Embryonic facial prominence (tissue), 1 donor: ENCODE results near the gene HNRNPR.
A peak's percentile ranks its signal among the peaks of the same experiment; 100 is the strongest.
"Not testable (repeated sequence)": the region's sequence is repeated elsewhere in the genome, so short reads cannot be mapped to it uniquely, and the experiment has no call there.

Source experiments
- DNase-seq: peaks from one replicate; pipeline ENCODE4 v3.0.0-alpha.2; 2016; ENCODE audit errors: extremely low spot score

HNRNPR gene

GRCh38 chr1:23344111-23344986 lies at the start of gene HNRNPR:
Gene HNRNPR, minus strand, starts transcription at chr1:23344284. Its CDS starts 3,276 bp downstream, at chr1:23341008.
- DNase-seq: peak; percentile 99

- DNase-seq: no peak
Observed at GRCh38 chr1:23393706-23394105, 49.6 kb upstream of the HNRNPR start.

GRCh38 chr1:23392125-23392855 lies 48.2 kb upstream of the HNRNPR start:
- DNase-seq: no peak

DNA sequence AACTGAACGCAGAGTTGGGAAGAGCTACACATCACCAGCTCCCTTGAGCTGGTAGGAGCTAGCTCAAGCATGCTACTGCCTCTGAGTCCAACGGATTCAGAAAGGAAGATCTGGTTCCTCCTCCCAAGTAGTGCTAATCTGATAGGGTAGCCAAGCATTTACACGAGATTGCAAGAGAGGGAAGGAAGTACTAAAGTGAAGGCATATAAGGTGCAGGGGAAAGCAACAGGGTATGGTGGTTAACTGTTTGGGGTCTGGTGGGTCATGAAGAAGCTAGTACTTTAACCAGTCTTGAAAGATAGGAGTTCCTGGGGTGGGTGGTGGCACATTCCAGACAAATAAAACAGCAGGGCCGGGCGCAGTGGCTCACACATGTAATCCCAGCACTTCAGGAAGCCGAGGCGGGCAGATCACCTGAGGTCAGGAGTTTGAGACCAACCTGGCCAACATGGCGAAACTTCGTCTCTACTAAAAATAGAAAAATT lies 45.8 kb upstream of the HNRNPR start:
- no peak for DNase-seq

DNA sequence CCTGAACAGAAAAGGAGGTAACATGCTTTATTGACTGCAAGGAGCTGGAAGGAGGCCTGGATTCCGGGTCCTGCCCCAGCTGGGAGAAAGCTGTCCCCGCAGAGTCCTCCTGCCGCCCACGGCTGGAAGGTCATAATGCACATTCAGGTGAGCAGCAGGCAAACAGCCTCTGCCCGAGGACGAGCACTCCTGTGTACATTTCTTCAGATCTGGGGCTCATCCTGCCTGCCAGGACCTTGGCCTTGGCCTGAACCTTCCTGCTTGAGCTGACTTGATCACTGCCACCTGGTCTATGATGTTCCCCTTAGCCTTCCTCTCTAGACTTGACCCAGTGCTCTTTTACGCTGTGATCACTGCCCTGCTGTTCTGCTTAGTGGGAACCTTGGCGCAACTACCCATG lies 43.4 kb upstream of the HNRNPR start:
- DNase-seq: no peak

DNA sequence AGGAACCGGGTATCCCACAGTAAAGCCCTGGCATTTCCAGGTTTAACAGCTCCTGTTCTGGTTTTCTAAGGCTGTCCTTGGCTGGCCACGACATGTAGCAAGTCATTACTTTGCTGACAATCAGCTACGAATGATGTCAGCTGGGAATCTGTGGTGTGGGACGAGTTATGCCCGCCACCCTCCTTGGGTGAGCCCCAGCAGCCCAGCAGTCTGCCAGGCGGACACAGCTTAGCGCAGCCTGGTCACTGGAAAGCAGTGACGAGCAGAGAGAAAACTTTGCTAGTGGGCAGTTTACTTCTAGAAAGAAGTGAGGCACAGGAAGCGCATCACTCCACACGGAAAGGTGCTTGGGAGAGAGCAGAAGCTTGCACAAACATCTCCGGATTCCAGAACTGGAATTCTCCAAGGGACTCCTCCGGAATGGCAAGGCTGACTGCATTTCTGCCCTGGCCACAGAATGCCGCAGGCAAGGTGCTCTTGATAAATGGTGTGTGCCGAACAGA lies 41.1 kb upstream of the HNRNPR start:
- DNase-seq: no peak

DNA sequence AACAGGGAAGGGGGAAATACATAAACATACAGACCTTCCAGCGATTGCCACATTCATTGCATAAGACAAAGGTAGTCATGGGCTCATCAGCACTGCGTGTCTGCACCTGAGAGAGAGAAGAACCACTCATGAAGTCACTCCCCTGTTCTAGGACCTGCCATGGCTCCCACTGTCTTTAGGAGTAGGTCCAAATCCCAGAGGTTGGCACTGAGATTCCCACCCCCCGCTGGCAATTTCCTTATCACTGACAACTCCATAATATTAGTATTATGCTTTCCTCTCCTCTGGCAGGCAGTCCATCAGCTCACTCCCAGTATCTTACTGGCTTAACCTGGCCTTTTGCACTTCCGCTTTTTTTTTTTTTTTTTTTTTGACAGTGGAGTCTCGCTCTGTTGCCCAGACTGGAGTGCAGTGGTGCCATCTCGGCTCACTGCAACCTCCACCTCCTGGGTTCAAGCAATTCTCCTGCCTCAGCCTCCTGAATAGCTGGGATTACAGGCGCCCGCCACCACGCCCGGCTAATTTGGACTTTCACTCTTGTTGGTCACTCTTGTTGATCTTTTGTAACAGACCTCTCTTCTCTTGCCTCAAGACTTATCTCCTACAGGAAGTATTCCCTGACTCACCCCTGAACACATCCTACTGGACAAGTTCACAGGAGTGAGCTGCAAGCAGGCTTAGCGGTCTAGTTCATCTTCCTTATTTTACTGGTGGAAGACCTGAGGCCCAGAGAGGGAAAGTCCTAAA lies 40.4 kb upstream of the HNRNPR start:
- DNase-seq: no peak

- no peak for DNase-seq
Observed at GRCh38 chr1:23383577-23384311, 39.7 kb upstream of the HNRNPR start.

GRCh38 chr1:23381233-23381885 lies 37.3 kb upstream of the HNRNPR start:
- no peak for DNase-seq

GRCh38 chr1:23380719-23381118 lies 36.6 kb upstream of the HNRNPR start:
- no peak for DNase-seq

DNA sequence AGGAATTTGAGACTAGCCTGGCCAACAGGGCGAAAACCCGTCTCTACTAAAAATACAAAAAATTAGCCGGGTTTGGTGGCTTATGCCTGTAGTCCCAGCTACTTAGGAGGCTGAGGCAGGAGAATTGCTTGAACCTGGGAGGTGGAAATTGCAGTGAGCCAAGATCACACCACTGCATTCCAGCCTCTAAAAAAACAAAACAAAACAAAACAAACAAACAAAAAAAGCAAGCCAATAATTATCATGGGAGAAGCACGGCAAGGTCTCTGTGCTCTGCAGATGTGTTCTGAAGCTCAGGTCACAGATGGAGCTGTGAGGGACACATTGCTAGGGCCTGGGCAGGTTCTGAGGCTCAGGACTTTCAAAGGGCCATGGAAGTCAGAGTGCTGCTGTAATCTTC lies 36.2 kb upstream of the HNRNPR start:
- DNase-seq: not testable (repeated sequence)

DNA sequence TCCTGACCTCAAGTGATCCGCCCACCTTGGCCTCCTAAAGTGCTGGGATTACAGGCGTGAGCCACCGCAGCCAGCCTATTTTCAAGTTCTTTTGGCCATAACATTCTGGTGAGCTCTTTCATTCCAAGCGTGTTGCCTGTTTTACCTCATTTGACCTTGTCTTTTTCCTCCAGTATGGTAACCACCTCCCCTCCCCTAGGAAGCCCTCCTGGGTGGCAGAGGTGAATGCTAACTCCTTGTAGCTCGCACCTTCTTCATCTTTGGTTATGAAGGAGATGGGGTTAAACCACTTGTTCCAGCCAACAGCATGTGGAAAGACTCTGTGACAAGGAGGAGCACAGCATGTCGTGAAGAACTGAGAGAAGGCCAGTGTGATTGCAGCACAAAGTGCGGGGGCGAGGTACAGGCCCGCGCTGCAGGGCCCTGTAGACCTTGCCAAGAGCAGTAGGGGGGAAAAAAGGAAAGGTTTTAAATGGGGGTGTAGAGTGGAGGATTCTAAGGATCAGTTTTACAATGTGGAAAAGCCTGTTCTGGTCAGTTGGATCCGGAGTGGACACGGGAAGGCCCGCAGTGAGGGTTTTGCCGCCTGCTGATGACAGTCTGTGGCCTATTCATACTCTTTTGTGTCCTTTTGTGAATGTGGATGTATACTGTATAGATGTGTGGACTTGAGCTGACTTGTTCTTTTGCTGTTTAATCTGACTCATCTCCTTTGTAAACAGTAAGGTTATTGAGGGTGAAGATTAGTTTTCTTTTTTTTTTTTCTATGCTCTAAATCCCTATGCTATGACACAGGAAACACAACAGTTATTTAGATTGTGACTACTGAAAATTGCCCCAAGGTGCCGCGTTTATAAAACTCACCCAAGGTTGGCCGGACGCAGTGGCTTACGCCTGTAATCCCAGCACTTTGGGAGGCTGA lies 33.1 kb upstream of the HNRNPR start:
- DNase-seq: no peak

DNA sequence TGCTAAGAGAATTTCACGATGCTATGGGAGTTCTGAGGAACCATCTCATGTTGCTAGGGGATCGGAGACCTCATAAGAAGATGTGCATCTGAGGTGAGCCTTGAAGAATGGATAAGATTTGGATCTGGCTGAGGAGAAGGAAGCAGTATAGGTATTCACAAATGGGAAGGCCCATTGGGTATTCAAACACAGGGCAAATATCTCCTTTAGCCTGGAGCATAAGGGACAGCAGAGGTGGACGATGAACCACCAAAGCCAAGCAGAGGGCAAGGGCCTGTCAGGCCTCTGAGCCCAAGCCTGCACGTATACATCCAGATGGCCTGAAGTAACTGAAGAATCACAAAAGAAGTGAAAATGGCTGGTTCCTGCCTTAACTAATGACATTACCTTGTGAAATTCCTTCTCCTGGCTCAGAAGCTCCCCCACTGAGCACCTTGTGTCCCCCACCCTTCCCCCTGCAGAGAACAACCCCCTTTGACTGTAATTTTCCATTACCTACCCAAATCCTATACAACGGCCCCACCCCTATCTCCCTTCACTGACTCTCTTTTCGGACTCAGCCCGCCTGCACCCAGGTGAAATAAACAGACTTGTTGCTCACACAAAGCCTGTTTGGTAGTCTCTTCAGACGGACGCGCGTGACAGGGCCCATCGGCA lies 30.1 kb upstream of the HNRNPR start:
- not testable (repeated sequence) for DNase-seq

GRCh38 chr1:23371987-23372880 lies 28.1 kb upstream of the HNRNPR start:
- no peak for DNase-seq

DNA sequence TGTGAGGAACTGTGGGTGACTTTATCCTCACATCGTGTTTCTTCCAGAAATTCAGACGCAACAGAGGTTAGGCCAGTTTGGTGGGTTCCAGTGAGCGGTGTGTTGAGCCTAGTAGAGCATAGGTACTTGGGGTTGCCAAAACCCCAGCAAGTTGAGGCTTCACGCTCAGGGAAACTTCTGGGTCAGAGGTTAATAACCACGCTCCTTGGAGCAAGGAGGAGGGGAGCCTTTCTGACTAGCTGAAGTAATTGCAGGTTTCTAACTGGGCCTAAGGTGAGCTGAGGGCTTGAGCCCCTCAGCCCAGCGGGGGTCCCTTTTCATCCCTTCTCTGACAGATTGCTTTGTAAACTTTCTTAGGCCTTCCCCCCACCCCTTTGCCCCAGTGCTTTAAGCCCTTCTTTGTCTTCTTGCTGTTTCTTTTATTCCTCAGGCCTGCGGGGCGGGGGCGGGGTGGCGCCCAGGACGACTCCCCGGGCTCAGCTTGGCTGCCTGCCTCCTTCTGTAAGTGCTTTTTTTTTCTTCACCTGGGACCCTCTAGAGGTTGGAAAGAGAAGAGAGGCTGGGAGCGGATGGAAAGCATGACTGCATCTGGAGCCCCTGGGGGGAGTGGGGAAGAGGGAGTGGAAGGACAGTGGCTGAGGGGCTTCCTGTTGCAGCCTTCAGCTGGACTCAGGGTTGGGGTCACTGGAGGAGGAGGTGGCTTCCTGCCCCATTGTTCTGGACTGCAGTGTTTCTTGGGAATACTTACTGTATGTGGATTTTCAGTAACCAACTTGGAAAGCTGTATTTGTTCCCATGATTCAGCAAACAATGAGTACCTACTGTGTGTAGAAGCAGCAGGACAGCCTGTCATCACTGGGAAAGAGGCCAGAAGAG lies 26.9 kb upstream of the HNRNPR start:
- DNase-seq: peak; percentile 33

DNA sequence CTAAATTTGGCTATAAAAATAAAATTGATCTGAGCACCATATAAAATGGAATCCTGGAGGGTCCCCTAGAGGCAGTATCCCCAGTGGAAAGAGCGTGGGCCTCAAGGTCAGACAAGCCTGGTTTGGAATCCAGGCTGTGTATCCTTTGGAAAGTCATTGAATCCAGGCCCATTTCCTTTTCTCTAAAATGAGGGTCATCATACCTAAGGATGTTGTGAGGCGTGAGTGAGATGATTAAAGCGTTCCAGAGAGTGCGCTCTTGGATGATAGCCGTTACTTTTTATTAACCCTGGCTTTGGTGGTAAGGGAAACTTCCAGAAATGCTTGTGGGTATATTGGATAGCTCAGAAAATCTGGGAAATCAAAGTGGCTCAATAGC lies 26.2 kb upstream of the HNRNPR start:
- DNase-seq: no peak
